Globus pallidus (tissue), 1 donor: ENCODE measurements around the gene CDY1B.
"Not testable (repeated sequence)": the region's sequence is repeated elsewhere in the genome, so short reads cannot be mapped to it uniquely, and the experiment has no call there.

ENCODE experiments used
- DNase-seq: peaks from one replicate; pipeline ENCODE4 v3.0.0-alpha.2; 2015; ENCODE audit warnings: low spot score

CDY1B gene

DNA sequence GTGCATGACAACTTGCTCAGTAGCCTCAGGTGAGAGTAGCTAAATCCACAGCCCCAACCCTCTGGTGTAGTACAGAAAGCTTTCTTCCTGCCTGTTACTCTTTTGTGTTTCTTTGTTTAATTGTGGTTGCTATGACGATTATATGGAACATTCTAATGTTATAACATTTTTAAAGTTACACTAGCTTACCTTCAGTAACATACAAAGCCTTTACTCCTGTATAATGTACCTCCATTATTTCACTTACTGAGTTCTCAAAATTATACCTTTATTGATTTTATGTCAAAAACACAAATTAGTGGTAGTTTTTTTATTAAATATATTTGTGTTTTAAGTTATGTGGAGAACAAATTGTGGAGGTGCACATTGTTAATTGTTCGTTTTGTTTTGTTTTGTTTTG, at the start of gene CDY1B:
Gene CDY1B (minus strand): TSS at position 101 of the 400 bp plus-strand sequence. CDS start 331 bp downstream, outside the sequence.
- DNase-seq: not testable (repeated sequence)

DNA sequence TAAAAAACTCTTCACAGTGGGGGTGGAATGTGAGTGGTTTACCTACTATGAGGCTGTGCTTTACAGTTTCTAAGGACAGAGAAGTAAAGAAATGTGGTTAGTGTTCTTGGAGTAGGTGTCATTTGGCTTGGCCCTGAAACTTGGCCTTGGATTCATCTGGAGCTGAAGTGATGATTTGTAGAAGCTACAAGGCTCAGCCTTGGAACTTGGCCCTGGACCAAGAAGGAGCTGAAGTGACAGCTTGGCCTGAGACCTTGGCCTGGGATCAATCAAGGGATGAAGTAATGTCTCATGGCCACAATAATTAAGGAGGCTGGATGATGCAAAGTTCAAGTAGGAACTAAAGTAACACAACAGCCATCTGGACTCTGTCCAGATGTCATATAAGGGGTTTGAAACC, 1.7 kb upstream of the CDY1B start:
- not testable (repeated sequence) for DNase-seq

DNA sequence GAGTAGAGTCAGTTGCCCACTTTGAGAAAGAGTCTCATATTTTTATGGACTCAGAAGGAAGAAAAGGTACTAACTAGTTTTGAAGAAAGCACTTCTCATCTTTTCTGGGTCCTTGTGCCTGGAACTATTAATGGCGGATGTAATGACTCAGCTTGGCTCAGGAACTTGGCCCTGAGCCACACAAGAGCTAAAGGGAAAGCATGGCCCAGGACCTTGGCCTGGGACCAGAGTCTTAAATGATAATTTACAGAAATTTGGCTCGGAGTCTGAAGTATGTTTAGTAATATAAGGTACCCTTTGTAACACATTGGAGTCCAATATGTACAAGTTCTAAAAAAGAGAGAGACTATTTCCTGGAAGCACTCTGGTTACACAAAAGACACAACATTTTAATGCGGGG, 4.6 kb downstream of the CDY1B start:
- DNase-seq: not testable (repeated sequence)

DNA sequence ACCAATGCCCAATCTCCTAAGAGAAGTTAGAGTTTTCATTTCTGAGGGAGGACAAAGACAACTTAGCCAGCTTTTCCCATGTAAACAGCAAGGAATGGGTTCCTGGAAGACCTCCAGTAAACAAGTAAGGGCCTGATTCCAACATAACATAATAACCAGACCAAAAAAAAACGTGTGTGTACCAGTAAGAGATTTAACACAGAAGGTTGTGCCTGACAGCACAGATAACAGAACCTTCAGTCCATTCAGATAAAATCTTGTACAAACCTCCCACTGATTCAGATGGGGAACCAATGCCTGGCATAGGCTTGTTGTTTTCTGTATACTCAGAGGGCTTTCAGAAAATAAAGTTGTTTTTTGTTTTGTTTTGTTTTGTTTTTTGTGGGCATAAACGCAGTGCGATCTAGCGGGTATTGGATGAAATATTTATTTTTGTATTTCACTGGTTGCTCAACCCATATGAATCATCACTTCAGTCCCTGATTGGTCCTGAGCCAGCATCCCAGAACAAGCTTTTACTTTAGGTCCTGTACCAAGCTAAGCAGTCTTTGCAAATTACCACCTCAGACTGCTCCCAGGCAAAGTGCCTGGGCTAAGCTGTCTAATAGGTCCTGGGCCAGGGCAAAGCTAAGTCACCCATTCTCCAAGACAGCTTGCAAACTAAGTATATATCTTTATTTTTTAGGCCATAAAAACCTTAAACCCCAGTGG, 8.7 kb downstream of the CDY1B start:
- DNase-seq: not testable (repeated sequence)

DNA sequence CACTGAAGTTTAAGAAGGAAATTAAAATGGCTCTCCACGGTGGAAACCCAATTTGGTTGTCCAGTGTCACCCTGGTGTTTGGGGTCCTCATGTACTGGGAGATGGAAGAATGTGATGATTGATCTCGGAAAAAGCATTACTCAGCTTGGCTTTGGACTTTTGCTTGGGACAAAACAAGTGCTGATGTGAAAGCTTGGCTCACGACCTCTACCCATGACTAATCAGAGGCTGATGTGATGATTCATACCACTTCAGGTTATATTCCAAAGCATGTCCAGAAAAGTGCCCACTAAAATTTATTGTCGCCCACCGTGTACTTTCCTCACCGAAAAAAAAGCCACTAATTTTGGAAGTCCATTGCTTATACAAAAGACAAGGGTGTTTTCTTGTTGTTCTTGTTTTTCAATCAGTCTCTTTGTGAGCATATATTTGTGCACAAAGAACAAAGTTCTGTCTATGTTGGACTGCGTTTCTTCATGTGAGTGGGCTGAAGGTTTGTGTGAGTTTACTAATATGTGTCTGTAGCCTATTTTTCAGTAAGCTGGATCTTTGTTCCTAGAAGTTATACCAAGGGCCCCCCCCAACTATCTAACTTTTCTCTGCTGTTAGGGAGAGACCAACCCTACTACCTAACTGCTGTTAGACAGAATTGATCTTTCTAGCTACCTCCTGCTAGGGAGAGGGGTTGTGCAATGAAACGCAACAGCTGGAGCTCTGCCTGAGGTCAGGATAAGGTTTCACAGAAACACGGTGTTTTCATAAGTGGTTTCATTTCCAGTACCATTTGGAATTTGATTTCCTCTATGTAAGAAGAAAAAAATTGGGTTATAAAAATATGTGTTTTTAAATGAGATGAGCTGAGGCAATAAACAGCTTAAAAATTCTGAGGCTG, 21.4 kb downstream of the CDY1B start:
- DNase-seq: not testable (repeated sequence)
